PFSK-1 (cell line): ENCODE results near the gene LPCAT2.

Source experiments
- FOXP2 ChIP-seq: optimal IDR thresholded peaks from 2 replicates; pipeline ENCODE3; 2011; ENCODE audit warnings: borderline replicate concordance, control low read depth, inconsistent platforms; ENCODE audit not compliant: insufficient read depth; ENCODE audit errors: extremely low read length, extremely low read depth
- POLR2AphosphoS5 ChIP-seq: IDR thresholded peaks from 2 replicates; pipeline ENCODE4 v1.6.1; 2012; ENCODE audit warnings: low read depth, mild to moderate bottlenecking, control low read depth, low read length, moderate library complexity
- REST ChIP-seq, 2 experiments: IDR thresholded peaks; 2 replicates each; pipeline versions ENCODE4 v1.6.1 to v1.8.0; 2011 to 2012; ENCODE audit warnings: low read depth in 2 of 2, low read length in 2 of 2, control low read depth in 1 of 2, inconsistent platforms in 1 of 2, mild to moderate bottlenecking in 1 of 2, moderate library complexity in 1 of 2; ENCODE audit not compliant: insufficient read depth in 1 of 2
- SIN3A ChIP-seq: IDR thresholded peaks from 2 replicates; pipeline ENCODE4 v1.6.1; 2012; ENCODE audit warnings: mild to moderate bottlenecking, low read length, moderate library complexity, borderline replicate concordance; ENCODE audit not compliant: insufficient read depth
- TAF1 ChIP-seq: IDR thresholded peaks from 2 replicates; pipeline ENCODE4 v1.6.1; 2012; ENCODE audit warnings: low read length, control low read depth, borderline replicate concordance; ENCODE audit not compliant: insufficient read depth

GRCh38 chr16:55489119-55489955 lies 19.5 kb upstream of the LPCAT2 start:
- no peak for TF ChIP-seq SIN3A
- TF ChIP-seq TAF1 = no peak
- no peak for TF ChIP-seq REST (IDR thresholded peaks at IDR 0.05; ENCODE audit: insufficient read depth in 1 of 2, low read depth in 2 of 2, low read length in 2 of 2)
- TF ChIP-seq POLR2AphosphoS5 = no peak
- no peak for TF ChIP-seq FOXP2
